ENCODE results near the gene PIWIL4.

DNA sequence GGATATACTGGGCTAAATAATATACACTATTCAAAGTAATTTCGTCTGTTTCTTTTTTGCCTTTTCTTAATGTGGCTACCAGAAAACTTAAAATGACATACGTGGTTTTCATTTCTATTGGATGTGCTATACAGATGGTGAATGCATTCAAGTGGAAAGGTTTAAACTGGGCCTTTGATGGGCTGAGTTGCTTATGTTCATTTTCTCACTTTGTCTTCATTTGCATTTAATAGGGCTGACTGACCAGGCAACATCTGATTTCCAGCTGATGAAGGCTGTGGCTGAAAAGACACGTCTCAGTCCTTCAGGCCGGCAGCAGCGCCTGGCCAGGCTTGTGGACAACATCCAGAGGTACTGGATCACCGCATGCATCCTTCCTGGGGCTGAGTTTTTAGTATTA, 27.9 kb downstream of the PIWIL4 start:
- TF ChIP-seq TAF1 (IDR thresholded peaks at IDR 0.05; ENCODE audit: low read depth) (no peak), RAD21 (conservative IDR thresholded peaks at IDR 0.05) (no peak), MXI1 (conservative IDR thresholded peaks at IDR 0.05; ENCODE audit: poor library complexity, severe bottlenecking) (no peak), EP300 (conservative IDR thresholded peaks at IDR 0.05; ENCODE audit: poor library complexity, severe bottlenecking) (no peak), POLR2AphosphoS5 (IDR thresholded peaks at IDR 0.05) (no peak), EZH2 (IDR thresholded peaks at IDR 0.05; ENCODE audit: borderline replicate concordance, insufficient read depth, low read length, poor library complexity, severe bottlenecking) (no peak)
- TF ChIP-seq, protein P1, sequence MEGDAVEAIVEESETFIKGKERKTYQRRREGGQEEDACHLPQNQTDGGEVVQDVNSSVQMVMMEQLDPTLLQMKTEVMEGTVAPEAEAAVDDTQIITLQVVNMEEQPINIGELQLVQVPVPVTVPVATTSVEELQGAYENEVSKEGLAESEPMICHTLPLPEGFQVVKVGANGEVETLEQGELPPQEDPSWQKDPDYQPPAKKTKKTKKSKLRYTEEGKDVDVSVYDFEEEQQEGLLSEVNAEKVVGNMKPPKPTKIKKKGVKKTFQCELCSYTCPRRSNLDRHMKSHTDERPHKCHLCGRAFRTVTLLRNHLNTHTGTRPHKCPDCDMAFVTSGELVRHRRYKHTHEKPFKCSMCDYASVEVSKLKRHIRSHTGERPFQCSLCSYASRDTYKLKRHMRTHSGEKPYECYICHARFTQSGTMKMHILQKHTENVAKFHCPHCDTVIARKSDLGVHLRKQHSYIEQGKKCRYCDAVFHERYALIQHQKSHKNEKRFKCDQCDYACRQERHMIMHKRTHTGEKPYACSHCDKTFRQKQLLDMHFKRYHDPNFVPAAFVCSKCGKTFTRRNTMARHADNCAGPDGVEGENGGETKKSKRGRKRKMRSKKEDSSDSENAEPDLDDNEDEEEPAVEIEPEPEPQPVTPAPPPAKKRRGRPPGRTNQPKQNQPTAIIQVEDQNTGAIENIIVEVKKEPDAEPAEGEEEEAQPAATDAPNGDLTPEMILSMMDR (IDR thresholded peaks at IDR 0.05; ENCODE audit: poor library complexity, severe bottlenecking): no peak
- TF ChIP-seq, protein P2, sequence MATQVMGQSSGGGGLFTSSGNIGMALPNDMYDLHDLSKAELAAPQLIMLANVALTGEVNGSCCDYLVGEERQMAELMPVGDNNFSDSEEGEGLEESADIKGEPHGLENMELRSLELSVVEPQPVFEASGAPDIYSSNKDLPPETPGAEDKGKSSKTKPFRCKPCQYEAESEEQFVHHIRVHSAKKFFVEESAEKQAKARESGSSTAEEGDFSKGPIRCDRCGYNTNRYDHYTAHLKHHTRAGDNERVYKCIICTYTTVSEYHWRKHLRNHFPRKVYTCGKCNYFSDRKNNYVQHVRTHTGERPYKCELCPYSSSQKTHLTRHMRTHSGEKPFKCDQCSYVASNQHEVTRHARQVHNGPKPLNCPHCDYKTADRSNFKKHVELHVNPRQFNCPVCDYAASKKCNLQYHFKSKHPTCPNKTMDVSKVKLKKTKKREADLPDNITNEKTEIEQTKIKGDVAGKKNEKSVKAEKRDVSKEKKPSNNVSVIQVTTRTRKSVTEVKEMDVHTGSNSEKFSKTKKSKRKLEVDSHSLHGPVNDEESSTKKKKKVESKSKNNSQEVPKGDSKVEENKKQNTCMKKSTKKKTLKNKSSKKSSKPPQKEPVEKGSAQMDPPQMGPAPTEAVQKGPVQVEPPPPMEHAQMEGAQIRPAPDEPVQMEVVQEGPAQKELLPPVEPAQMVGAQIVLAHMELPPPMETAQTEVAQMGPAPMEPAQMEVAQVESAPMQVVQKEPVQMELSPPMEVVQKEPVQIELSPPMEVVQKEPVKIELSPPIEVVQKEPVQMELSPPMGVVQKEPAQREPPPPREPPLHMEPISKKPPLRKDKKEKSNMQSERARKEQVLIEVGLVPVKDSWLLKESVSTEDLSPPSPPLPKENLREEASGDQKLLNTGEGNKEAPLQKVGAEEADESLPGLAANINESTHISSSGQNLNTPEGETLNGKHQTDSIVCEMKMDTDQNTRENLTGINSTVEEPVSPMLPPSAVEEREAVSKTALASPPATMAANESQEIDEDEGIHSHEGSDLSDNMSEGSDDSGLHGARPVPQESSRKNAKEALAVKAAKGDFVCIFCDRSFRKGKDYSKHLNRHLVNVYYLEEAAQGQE (IDR thresholded peaks at IDR 0.05; ENCODE audit: borderline replicate concordance): no peak
